Measurements from ENCODE around the gene PHACTR1. TPM values are rescaled to one million over a fixed set of nuclear protein-coding genes. Genes with fewer than 3 reads are reported as not detected.

The PHACTR1 gene
- total and polyA plus RNA-seq, 2 of the 4 experiments (the other 2 are of a cell fraction), result not detected

DNA sequence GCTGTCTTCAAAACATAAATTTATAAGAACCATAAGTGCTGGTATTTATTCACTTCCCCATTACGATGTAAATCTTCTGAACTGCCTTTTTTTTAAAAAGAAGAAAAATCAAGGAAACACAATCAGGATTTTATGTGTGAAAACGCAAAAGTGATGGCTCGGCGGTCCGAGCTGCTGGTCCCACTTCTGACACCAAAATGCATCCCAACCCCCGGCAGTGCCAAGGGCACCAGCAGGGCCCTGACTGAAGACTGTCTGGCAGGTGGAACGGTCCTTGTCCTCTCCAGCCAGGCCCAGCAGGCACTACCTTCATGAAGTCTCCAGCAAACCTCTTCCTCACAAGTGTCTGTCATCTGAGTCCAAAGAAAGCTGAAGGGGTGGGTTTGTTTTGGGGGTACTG lies 570.5 kb downstream of the PHACTR1 start:
- H3K23ac ChIP-seq (ENCODE audit: low read depth, low read length), result no peak overlapping the region
- H3K36me3 ChIP-seq (ENCODE audit: control insufficient read depth, insufficient read depth, low read length), result no peaks in the 10 kb centered on the region; the same call in 1 of the 2 replicates
- H3K4me2 ChIP-seq (ENCODE audit: low read depth, low read length), result no peak overlapping the region
- H3K4me1 ChIP-seq (ENCODE audit: control insufficient read depth, insufficient read depth, low read length), result no peaks in the 10 kb centered on the region
- no peak overlapping the region for H4K91ac ChIP-seq (ENCODE audit: insufficient read depth, low read depth, low read length)
- WGBS, 2 experiments (ENCODE audit: extremely low coverage in 2 of 2, insufficient read length in 1 of 2), result 100% methylated on average over 1 of the region's 7 CpGs; no CpG with 5 or more reads in 1 of the 2 experiments
- no peak overlapping the region for H4K8ac ChIP-seq (ENCODE audit: low read depth in 2 of 2, low read length in 2 of 2)
- ChIA-PET CTCF (no interaction called here), POLR2A (ENCODE audit: unreplicated experiment) (no interaction called here)
- H4K20me1 ChIP-seq (ENCODE audit: insufficient read depth, low read length), result no peaks in the 10 kb centered on the region
- no peak overlapping the region for H3K4ac ChIP-seq (ENCODE audit: low read depth, low read length)
- no peaks in the 10 kb centered on the region; the same call in 1 of the 2 replicates for H3K9me1 ChIP-seq (ENCODE audit: insufficient read depth, low read length)
- no peak overlapping the region for H2BK120ac ChIP-seq (ENCODE audit: low read depth, low read length)
- H3K27ac ChIP-seq (ENCODE audit: insufficient read depth, low read length), result no peak overlapping the region
- no peak for ATAC-seq (ENCODE audit: low read depth)
- H2BK15ac ChIP-seq (ENCODE audit: low read depth, low read length), result no peak overlapping the region
- intact Hi-C loops (cut with micrococcal nuclease) (no loop called here), dilution Hi-C loops (cut with HindIII; ENCODE audit: low sequenced_read_pairs, unreplicated experiment) (no loop called here), in situ Hi-C loops (cut with MboI; ENCODE audit: low sequenced_read_pairs) (no loop called here)
- no peak for DNase-seq
- no peak overlapping the region for H2AK5ac ChIP-seq (ENCODE audit: low read depth, low read length)
- H2AK9ac ChIP-seq (replicated peaks; ENCODE audit: low read depth, low read length, poor library complexity), result no peak overlapping the region
- no peak for TF ChIP-seq ELK1 (IDR thresholded peaks at IDR 0.05; ENCODE audit: borderline replicate concordance, low read depth, low read length)
- no peak for TF ChIP-seq CHD1 (IDR thresholded peaks at IDR 0.05; ENCODE audit: low read depth, low read length)
- TF ChIP-seq RAD21 (IDR thresholded peaks at IDR 0.05; ENCODE audit: low read length), result no peak
- TF ChIP-seq CTCF (conservative IDR thresholded peaks at IDR 0.05; ENCODE audit: low read depth, low read length), result no peak
- no peak for TF ChIP-seq RCOR1 (IDR thresholded peaks at IDR 0.05; ENCODE audit: insufficient replicate concordance, low read length)
- TF ChIP-seq, protein P1, sequence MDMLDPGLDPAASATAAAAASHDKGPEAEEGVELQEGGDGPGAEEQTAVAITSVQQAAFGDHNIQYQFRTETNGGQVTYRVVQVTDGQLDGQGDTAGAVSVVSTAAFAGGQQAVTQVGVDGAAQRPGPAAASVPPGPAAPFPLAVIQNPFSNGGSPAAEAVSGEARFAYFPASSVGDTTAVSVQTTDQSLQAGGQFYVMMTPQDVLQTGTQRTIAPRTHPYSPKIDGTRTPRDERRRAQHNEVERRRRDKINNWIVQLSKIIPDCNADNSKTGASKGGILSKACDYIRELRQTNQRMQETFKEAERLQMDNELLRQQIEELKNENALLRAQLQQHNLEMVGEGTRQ (IDR thresholded peaks at IDR 0.05; ENCODE audit: low read depth, low read length), result no peak
- TF ChIP-seq FOS (IDR thresholded peaks at IDR 0.05; ENCODE audit: low read depth, low read length), result no peak
- TF ChIP-seq MAZ (IDR thresholded peaks at IDR 0.05; ENCODE audit: borderline replicate concordance, low read depth, low read length), result no peak
- TF ChIP-seq MAFK (IDR thresholded peaks at IDR 0.05; ENCODE audit: low read depth, low read length), result no peak
- TF ChIP-seq SMC3 (IDR thresholded peaks at IDR 0.05; ENCODE audit: low read depth, low read length), result no peak
- no peak for TF ChIP-seq RFX5 (IDR thresholded peaks at IDR 0.05; ENCODE audit: low read depth, low read length)
- TF ChIP-seq MXI1 (IDR thresholded peaks at IDR 0.05; ENCODE audit: borderline replicate concordance, low read depth, low read length), result no peak
- no peak for TF ChIP-seq CEBPB (IDR thresholded peaks at IDR 0.05; ENCODE audit: low read depth, low read length)
- TF ChIP-seq BHLHE40 (IDR thresholded peaks at IDR 0.05; ENCODE audit: low read depth, low read length), result no peak
- TF ChIP-seq POLR2A (IDR thresholded peaks at IDR 0.05; ENCODE audit: low read depth, low read length), result no peak
- no peak for TF ChIP-seq NFE2L2 (IDR thresholded peaks at IDR 0.05; ENCODE audit: low read depth, low read length)
- H3K18ac ChIP-seq (ENCODE audit: low read depth, low read length), result no peak overlapping the region
- no peak overlapping the region for H2AFZ ChIP-seq (replicated peaks; ENCODE audit: low read length, poor library complexity)
- no peak overlapping the region for H3K4me3 ChIP-seq (ENCODE audit: insufficient read depth, low read depth, low read length)
- no peak overlapping the region for H3K9ac ChIP-seq (ENCODE audit: low read depth, low read length)
- H3K14ac ChIP-seq (replicated peaks; ENCODE audit: low read depth, low read length), result no peak overlapping the region
- no peaks in the 10 kb centered on the region for H3K79me1 ChIP-seq (ENCODE audit: low read depth in 1 of 2, low read length in 2 of 2)
- peaks cover 4% of the 10 kb centered on the region; the same call in 1 of the 2 replicates for H3K9me3 ChIP-seq (ENCODE audit: control insufficient read depth, insufficient read depth, low read length)
- H3K27me3 ChIP-seq (ENCODE audit: control insufficient read depth, insufficient read depth, low read length), result no peaks in the 10 kb centered on the region
- H4K5ac ChIP-seq (ENCODE audit: low read depth, low read length), result no peak overlapping the region
- H2BK5ac ChIP-seq (ENCODE audit: low read depth, low read length, poor library complexity, severe bottlenecking), result no peak overlapping the region
- no peak overlapping the region for H2BK20ac ChIP-seq (ENCODE audit: low read depth, low read length)
- no TSS peak for BruUV-seq (replicated peaks)
- no peak overlapping the region for H3K56ac ChIP-seq (ENCODE audit: extremely low read depth, insufficient read depth, low read length)
